Large intestine (tissue), 12 donors: Measurements from ENCODE around the gene TMEM121B. TPM values are rescaled to one million over a fixed set of nuclear protein-coding genes. Genes with fewer than 3 reads are reported as not detected.
A peak's percentile ranks its signal among the peaks of the same experiment; 100 is the strongest.

Experiments
- DNase-seq, 2 donors: peaks; one replicate each; pipeline versions ENCODE4 v3.0.0 to v3.0.0-alpha.2; 2013
- H3K27ac ChIP-seq: one replicate; pipeline ENCODE4 v1.5.1; 2013; ENCODE audit warnings: low read length
- H3K27me3 ChIP-seq: 2 replicates; pipeline ENCODE4 v1.6.1; 2013; ENCODE audit warnings: low read length; ENCODE audit not compliant: control insufficient read depth, insufficient read depth
- H3K36me3 ChIP-seq: 2 replicates; pipeline ENCODE4 v1.6.1; 2013; ENCODE audit warnings: low read length; ENCODE audit not compliant: control insufficient read depth, insufficient read depth
- H3K4me1 ChIP-seq: one replicate; pipeline ENCODE4 v1.6.1; 2013; ENCODE audit warnings: low read length; ENCODE audit not compliant: control insufficient read depth, insufficient read depth
- H3K4me3 ChIP-seq: one replicate; pipeline ENCODE4 v1.5.1; 2013; ENCODE audit warnings: low read length
- H3K9me3 ChIP-seq: one replicate; pipeline ENCODE4 v1.6.1; 2013; ENCODE audit warnings: mild to moderate bottlenecking, low read depth, low read length, moderate library complexity; ENCODE audit not compliant: control insufficient read depth
- WGBS: methylation state at CpG from one replicate; pipeline ENCODE4 v1.1.5; 2013; ENCODE audit warnings: low lambda C conversion rate; ENCODE audit not compliant: insufficient coverage; 5-methylcytosine and 5-hydroxymethylcytosine counted together
- long read RNA-seq, 11 donors: transcript quantifications; one replicate each; lab custom pipeline, GENCODE V29; 2026
- polyA plus RNA-seq: library from polyadenylated mRNA; unstranded; fragments of 120-200 nt; gene quantifications from one replicate; pipeline ENCODE4 v1.2.1, GENCODE V29; 2013

The TMEM121B gene
- polyA plus RNA-seq: 1.1 TPM
- long read RNA-seq, donor 1, full-length matches to known transcripts: 2 of 2 reads
- long read RNA-seq, donor 1, partial matches to known transcripts: 0 of 2 reads
- long read RNA-seq, donor 1, other reads (novel, unspliced or antisense): 0 of 2 reads
- long read RNA-seq, donor 2, full-length matches to known transcripts: 3 of 3 reads
- long read RNA-seq, donor 2, partial matches to known transcripts: 0 of 3 reads
- long read RNA-seq, donor 2, other reads (novel, unspliced or antisense): 0 of 3 reads
- long read RNA-seq, donor 3: 0 reads
- long read RNA-seq, donor 4: 0 reads
- long read RNA-seq, donor 5: 0 reads
- long read RNA-seq, donor 6, full-length matches to known transcripts: 1 of 1 reads
- long read RNA-seq, donor 6, partial matches to known transcripts: 0 of 1 reads
- long read RNA-seq, donor 6, other reads (novel, unspliced or antisense): 0 of 1 reads
- long read RNA-seq, donor 7: 0 reads
- long read RNA-seq, donor 8: 0 reads
- long read RNA-seq, donor 9, full-length matches to known transcripts: 2 of 2 reads
- long read RNA-seq, donor 9, partial matches to known transcripts: 0 of 2 reads
- long read RNA-seq, donor 9, other reads (novel, unspliced or antisense): 0 of 2 reads
- long read RNA-seq, donor 10, full-length matches to known transcripts: 2 of 2 reads
- long read RNA-seq, donor 10, partial matches to known transcripts: 0 of 2 reads
- long read RNA-seq, donor 10, other reads (novel, unspliced or antisense): 0 of 2 reads
- long read RNA-seq, donor 11: 0 reads

DNA sequence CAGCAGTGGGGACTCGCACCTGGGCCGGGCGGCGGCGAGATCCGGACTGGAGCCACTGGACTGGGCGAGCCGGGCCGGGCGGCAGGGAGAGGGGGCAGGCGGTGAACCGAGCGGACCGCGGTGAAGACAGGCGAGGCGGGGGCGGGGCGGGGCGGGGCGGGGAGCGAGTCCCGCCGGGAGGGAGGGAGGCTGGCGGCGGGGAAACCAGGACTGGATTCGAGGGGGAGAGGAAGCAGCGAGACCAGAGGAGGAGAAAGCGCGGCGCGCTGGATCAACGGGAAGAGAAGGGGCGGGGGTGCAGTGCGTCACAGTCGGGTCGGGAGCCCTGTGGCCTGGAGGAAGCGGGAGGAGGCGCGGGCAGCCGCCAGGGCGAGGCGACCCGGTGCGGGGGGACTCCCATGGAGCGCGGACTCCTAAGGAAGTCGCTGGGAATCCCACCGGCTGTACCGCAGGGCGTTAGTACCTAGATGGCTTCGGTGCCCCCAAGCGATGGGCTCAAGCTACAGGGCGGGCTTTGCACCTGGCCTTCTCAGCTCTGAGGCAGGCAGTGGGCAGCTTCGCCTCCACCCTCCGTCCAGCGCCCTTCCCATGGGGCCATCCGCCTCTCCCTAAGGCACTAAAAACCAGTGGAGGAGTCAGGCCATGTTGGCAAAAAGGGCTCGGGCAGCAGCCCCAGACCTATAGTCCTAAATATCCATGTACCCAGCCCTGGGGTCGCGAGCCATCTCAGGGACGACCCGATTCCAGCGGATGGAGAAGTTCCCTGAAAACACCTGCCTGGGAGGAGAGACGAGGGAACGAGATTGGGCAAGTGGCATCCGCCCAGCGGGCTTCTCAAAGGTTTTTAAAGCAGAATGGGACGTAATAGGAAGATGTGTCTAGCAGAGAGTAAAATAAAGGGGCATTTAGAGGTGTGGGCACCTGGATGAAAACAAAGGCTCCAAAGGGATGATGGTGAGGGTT, at the start of gene TMEM121B:
Gene TMEM121B (minus strand): TSS at position 128 of the 963 bp plus-strand sequence. CDS start 233 bp downstream, outside the sequence.
- H3K4me1 ChIP-seq: peaks cover 4% of the 10 kb centered on the region
- no CpG with 5 or more reads among the region's 69 CpGs for WGBS
- peak within 1 kb of the TSS; percentile 26 for H3K4me3 ChIP-seq
- no peaks in the 10 kb centered on the region for H3K36me3 ChIP-seq
- H3K27ac ChIP-seq: no peak within 1 kb of the TSS
- peak; percentile 39 to 67 for DNase-seq
- peaks cover 45% of the 10 kb centered on the region for H3K27me3 ChIP-seq
- peaks cover 2% of the 10 kb centered on the region for H3K9me3 ChIP-seq

GRCh38 chr22:17167486-17167885, 46.3 kb upstream of the TMEM121B start:
- Histone ChIP-seq H3K27ac (no peak overlapping the region), H3K27me3 (no peaks in the 10 kb centered on the region), H3K4me1 (no peaks in the 10 kb centered on the region), H3K4me3 (no peak overlapping the region), H3K9me3 (no peaks in the 10 kb centered on the region), H3K36me3 (no peaks in the 10 kb centered on the region)
- 100% methylated on average over 1 of the region's 7 CpGs for WGBS
- DNase-seq: no peak

DNA sequence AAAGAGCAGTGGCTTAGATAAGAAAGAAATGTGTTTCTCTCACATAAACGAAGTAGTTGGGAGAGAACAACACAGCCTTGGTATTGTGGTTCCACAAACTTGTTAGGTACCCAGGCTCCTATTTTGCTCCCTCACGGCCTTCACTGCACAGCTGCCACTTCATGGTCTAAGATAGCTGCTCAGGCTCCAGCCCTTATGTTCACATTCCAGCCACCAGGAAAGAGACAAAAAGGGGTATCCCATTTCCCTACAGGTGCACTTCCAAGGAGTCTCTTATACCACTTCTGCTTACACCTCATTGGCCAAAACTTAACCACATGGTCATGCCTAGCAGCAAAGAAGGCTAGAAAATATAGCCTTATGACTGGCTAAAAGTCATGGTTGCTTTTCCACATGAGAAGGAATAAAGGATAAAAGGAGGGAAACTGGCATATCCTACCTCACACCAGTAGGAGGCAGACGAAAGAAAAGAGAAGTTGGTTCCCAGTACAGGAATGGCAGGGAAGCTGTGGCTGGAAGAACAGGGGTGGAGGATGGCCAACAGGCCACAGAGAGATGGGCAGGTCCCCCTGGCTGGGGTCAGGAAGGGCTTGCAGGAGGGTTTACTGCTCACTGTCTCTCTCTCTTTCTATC, 43.3 kb upstream of the TMEM121B start:
- Histone ChIP-seq H3K27me3 (no peaks in the 10 kb centered on the region), H3K36me3 (no peaks in the 10 kb centered on the region), H3K9me3 (no peaks in the 10 kb centered on the region), H3K4me1 (no peaks in the 10 kb centered on the region), H3K4me3 (no peak overlapping the region), H3K27ac (no peak overlapping the region)
- no CpG with 5 or more reads among the region's 3 CpGs for WGBS
- DNase-seq: no peak

GRCh38 chr22:17162731-17163130, 41.6 kb upstream of the TMEM121B start:
- Histone ChIP-seq H3K27me3 (no peaks in the 10 kb centered on the region), H3K36me3 (no peaks in the 10 kb centered on the region), H3K27ac (no peak overlapping the region), H3K4me1 (no peaks in the 10 kb centered on the region), H3K4me3 (no peak overlapping the region), H3K9me3 (no peaks in the 10 kb centered on the region)
- no peak for DNase-seq
- WGBS: 100% methylated on average over 1 of the region's 8 CpGs

DNA sequence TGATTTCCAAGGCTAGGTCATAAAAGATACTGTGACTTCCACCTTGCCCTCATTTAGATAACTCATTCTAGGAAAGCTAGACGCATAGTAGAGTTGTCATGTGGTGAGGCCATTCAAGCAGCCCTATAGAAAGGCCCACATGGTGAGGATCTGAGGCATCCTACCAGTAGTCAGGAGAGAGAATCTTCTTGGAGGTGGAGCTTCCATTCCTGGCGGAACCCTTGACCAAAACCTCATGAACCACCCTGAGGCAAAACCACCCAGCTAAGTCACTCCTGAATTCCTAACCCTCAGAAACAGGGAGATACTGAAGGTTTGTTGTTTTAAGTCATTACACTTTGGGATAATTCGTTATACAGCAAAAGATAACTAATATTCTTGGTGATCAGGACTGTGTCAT, 40.8 kb upstream of the TMEM121B start:
- Histone ChIP-seq H3K36me3 (no peaks in the 10 kb centered on the region), H3K27me3 (no peaks in the 10 kb centered on the region), H3K4me1 (no peaks in the 10 kb centered on the region), H3K4me3 (no peak overlapping the region), H3K9me3 (no peaks in the 10 kb centered on the region), H3K27ac (no peak overlapping the region)
- WGBS: no CpG with 5 or more reads among the region's 3 CpGs
- no peak for DNase-seq

DNA sequence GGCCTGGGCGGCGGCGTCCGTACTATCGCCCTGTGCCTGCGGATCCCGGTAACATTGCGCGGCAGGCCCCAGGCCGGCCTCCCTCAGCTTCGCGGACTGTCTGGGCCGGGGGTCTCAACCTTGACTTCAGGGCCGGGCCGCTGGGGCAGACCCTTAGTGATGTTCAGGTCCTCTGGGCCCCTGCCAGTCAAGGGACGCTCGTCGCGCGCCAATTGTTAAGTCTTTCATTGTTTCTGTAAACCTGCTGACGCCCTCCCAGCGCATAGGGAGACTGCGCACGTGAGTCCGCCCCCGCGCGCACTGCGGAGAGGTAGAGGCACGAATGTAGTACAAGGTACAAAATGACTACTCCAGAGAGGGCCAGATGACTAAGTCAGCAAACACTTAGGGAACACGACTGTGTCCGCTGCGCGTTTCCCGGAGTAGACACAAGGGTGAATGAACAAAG, 38.4 kb upstream of the TMEM121B start:
- WGBS: no CpG with 5 or more reads among the region's 35 CpGs
- no peaks in the 10 kb centered on the region for H3K9me3 ChIP-seq

GRCh38 chr22:17158568-17159503, 37.7 kb upstream of the TMEM121B start, which contains the start of gene HDHD5:
HDHD5 (minus strand) TSS chr22:17159277; CDS start chr22:17159251, 26 bp downstream.
- H3K9me3 ChIP-seq: no peaks in the 10 kb centered on the region
- H3K4me1 ChIP-seq: no peaks in the 10 kb centered on the region
- peak within 1 kb of the TSS; percentile 84 for H3K4me3 ChIP-seq
- no CpG with 5 or more reads among the region's 114 CpGs for WGBS
- no peaks in the 10 kb centered on the region for H3K36me3 ChIP-seq
- peak; percentile 88 to 96 for DNase-seq
- peak within 1 kb of the TSS; percentile 90 for H3K27ac ChIP-seq
- H3K27me3 ChIP-seq: no peaks in the 10 kb centered on the region

More for the DNA sequence above, 38.4 kb upstream of the TMEM121B start:
- peak overlapping the region; percentile 83 for H3K27ac ChIP-seq
- no peaks in the 10 kb centered on the region for H3K4me1 ChIP-seq
- H3K36me3 ChIP-seq: no peaks in the 10 kb centered on the region
- H3K4me3 ChIP-seq: peak overlapping the region; percentile 84
- DNase-seq: peak; percentile 70 to 91
- no peaks in the 10 kb centered on the region for H3K27me3 ChIP-seq

- H3K27ac ChIP-seq: peak overlapping the region; percentile 90
- no peaks in the 10 kb centered on the region for H3K4me1 ChIP-seq
- 7% methylated on average over 2 of the region's 17 CpGs for WGBS
- H3K4me3 ChIP-seq: peak overlapping the region; percentile 64
- no peaks in the 10 kb centered on the region for H3K27me3 ChIP-seq
- DNase-seq: no peak
- no peaks in the 10 kb centered on the region for H3K36me3 ChIP-seq
- H3K9me3 ChIP-seq: no peaks in the 10 kb centered on the region
Observed at GRCh38 chr22:17158176-17158567, 37.0 kb upstream of the TMEM121B start.

- H3K4me3 ChIP-seq: no peak overlapping the region
- 100% methylated on average over 2 of the region's 3 CpGs for WGBS
Observed at GRCh38 chr22:17157714-17158113, 36.6 kb upstream of the TMEM121B start.

More at GRCh38 chr22:17157714-17158113, 36.6 kb upstream of the TMEM121B start:
- Histone ChIP-seq H3K27ac (no peak overlapping the region), H3K9me3 (no peaks in the 10 kb centered on the region), H3K27me3 (no peaks in the 10 kb centered on the region), H3K4me1 (no peaks in the 10 kb centered on the region), H3K36me3 (no peaks in the 10 kb centered on the region)
- no peak for DNase-seq
